ENCODE measurements around the gene NAP1L4. TPM values are rescaled to one million over a fixed set of nuclear protein-coding genes. Genes with fewer than 3 reads are reported as not detected.

The NAP1L4 gene
- total RNA-seq, 1 donor from 2014 or later, result 171 TPM

GRCh38 chr11:2921261-2921660, 70.9 kb downstream of the NAP1L4 start:
- no peak for DNase-seq (ENCODE audit: low spot score in 2 of 2, unreplicated experiment in 2 of 2)
- H3K4me3 Mint-ChIP-seq, result no peak overlapping the region
- H3K4me1 Mint-ChIP-seq, result no peaks in the 10 kb centered on the region
- H3K9me3 Mint-ChIP-seq, result no peaks in the 10 kb centered on the region
- H3K27ac Mint-ChIP-seq, result no peak overlapping the region
- TF ChIP-seq, protein P1, sequence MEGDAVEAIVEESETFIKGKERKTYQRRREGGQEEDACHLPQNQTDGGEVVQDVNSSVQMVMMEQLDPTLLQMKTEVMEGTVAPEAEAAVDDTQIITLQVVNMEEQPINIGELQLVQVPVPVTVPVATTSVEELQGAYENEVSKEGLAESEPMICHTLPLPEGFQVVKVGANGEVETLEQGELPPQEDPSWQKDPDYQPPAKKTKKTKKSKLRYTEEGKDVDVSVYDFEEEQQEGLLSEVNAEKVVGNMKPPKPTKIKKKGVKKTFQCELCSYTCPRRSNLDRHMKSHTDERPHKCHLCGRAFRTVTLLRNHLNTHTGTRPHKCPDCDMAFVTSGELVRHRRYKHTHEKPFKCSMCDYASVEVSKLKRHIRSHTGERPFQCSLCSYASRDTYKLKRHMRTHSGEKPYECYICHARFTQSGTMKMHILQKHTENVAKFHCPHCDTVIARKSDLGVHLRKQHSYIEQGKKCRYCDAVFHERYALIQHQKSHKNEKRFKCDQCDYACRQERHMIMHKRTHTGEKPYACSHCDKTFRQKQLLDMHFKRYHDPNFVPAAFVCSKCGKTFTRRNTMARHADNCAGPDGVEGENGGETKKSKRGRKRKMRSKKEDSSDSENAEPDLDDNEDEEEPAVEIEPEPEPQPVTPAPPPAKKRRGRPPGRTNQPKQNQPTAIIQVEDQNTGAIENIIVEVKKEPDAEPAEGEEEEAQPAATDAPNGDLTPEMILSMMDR (IDR thresholded peaks at IDR 0.05; ENCODE audit: unreplicated experiment), result no peak
- H3K36me3 Mint-ChIP-seq, result no peaks in the 10 kb centered on the region
- peaks cover 4% of the 10 kb centered on the region for H3K27me3 Mint-ChIP-seq (ENCODE audit: low read depth)

- TF ChIP-seq, protein P1 (IDR thresholded peaks at IDR 0.05; ENCODE audit: unreplicated experiment), result no peak
- no peaks in the 10 kb centered on the region for H3K36me3 Mint-ChIP-seq
- no peaks in the 10 kb centered on the region for H3K4me1 Mint-ChIP-seq
- DNase-seq (ENCODE audit: low spot score in 2 of 2, unreplicated experiment in 2 of 2), result no peak
- no peaks in the 10 kb centered on the region for H3K27me3 Mint-ChIP-seq (ENCODE audit: low read depth)
- H3K27ac Mint-ChIP-seq, result no peak overlapping the region
- no peaks in the 10 kb centered on the region for H3K9me3 Mint-ChIP-seq
- H3K4me3 Mint-ChIP-seq, result no peak overlapping the region
Measured at GRCh38 chr11:2920343-2920742, 71.8 kb downstream of the NAP1L4 start.

- no peaks in the 10 kb centered on the region for H3K9me3 Mint-ChIP-seq
- no peak overlapping the region for H3K4me3 Mint-ChIP-seq
- no peaks in the 10 kb centered on the region for H3K36me3 Mint-ChIP-seq
- no peak overlapping the region for H3K27ac Mint-ChIP-seq
- H3K27me3 Mint-ChIP-seq (ENCODE audit: low read depth), result no peaks in the 10 kb centered on the region
- H3K4me1 Mint-ChIP-seq, result no peaks in the 10 kb centered on the region
- no peak for DNase-seq (ENCODE audit: low spot score in 2 of 2, unreplicated experiment in 2 of 2)
- TF ChIP-seq, protein P1 (IDR thresholded peaks at IDR 0.05; ENCODE audit: unreplicated experiment), result no peak
Measured at GRCh38 chr11:2919837-2920236, 72.3 kb downstream of the NAP1L4 start.

- Mint-ChIP-seq H3K27ac (no peak overlapping the region), H3K9me3 (no peaks in the 10 kb centered on the region), H3K4me3 (no peak overlapping the region), H3K4me1 (no peaks in the 10 kb centered on the region), H3K36me3 (no peaks in the 10 kb centered on the region), H3K27me3 (ENCODE audit: low read depth) (no peaks in the 10 kb centered on the region)
- TF ChIP-seq, protein P1 (IDR thresholded peaks at IDR 0.05; ENCODE audit: unreplicated experiment), result no peak
- DNase-seq (ENCODE audit: low spot score in 2 of 2, unreplicated experiment in 2 of 2), result no peak
Measured at GRCh38 chr11:2919188-2919587, 72.9 kb downstream of the NAP1L4 start.

DNA sequence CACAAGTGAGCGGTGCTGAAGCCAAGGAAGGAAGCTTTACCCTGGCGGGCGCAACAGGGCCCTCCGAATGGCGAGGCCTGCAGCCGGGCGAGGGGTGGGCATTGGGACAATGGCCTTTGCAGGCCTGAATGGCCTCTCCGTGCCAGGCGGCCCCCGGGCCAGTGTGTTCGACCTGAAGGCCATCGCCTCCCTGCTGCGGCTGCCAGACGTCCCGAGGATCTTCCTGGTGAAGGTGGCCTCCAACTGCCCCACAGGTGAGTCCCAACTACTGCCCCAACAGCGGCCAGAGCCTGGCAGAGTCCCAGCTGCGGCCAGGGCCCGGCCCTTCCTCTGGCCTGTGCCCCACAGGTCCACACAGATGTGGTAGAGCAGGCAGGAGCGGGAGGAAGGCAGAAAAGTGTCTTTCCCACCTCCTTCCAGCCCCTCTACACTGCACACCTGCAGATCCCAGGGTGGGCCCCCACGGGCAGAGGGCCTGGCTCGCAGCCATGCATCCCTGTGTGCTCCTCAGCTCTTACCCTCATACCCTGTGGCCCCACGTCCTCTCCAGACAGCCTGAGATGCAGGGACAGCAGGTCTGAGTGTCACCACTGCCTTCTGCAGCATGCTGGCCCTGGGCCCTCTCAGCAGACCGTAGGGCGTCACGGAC, 74.2 kb downstream of the NAP1L4 start:
- DNase-seq (ENCODE audit: low spot score in 2 of 2, unreplicated experiment in 2 of 2), result no peak
- H3K4me1 Mint-ChIP-seq, result peaks cover 5% of the 10 kb centered on the region
- no peak overlapping the region for H3K4me3 Mint-ChIP-seq
- no peak overlapping the region for H3K27ac Mint-ChIP-seq
- no peaks in the 10 kb centered on the region for H3K36me3 Mint-ChIP-seq
- TF ChIP-seq, protein P1 (IDR thresholded peaks at IDR 0.05; ENCODE audit: unreplicated experiment), result no peak
- no peaks in the 10 kb centered on the region for H3K9me3 Mint-ChIP-seq
- no peaks in the 10 kb centered on the region for H3K27me3 Mint-ChIP-seq (ENCODE audit: low read depth)

Measured in mesothelial cell of epicardium (in vitro differentiated cells).